GM23248 (cell line): Measurements from ENCODE around the gene STIL. TPM values are rescaled to one million over a fixed set of nuclear protein-coding genes. Genes with fewer than 3 reads are reported as not detected.

ENCODE experiments used
- DNase-seq: peaks from one replicate; pipeline ENCODE4 v3.0.0-alpha.2; 2015
- H2AFZ ChIP-seq: fragments of 200-600 bp; sonication (generic); 2 replicates; pipeline ENCODE4 v1.6.1; 2016; ENCODE audit warnings: antibody characterized with exemption
- H3F3A ChIP-seq: fragments of 200-600 bp; sonication (generic); 2 replicates; pipeline ENCODE4 v1.6.1; 2016; ENCODE audit warnings: mild to moderate bottlenecking, antibody characterized with exemption, mixed run types; ENCODE audit not compliant: insufficient read depth
- H3K27ac ChIP-seq: fragments of 200-600 bp; sonication (generic); 2 replicates; pipeline ENCODE4 v1.5.1; 2016; ENCODE audit warnings: mild to moderate bottlenecking
- H3K27me3 ChIP-seq: fragments of 200-600 bp; sonication (generic); replicated peaks from 2 replicates; pipeline ENCODE4 v1.6.1; 2016; ENCODE audit warnings: mild to moderate bottlenecking; ENCODE audit not compliant: insufficient read depth
- H3K36me3 ChIP-seq: fragments of 200-600 bp; sonication (generic); 2 replicates; pipeline ENCODE4 v1.6.1; 2016; ENCODE audit warnings: low read depth, mild to moderate bottlenecking
- H3K4me1 ChIP-seq: fragments of 200-600 bp; sonication (generic); 2 replicates; pipeline ENCODE4 v1.6.1; 2016; ENCODE audit warnings: mild to moderate bottlenecking; ENCODE audit not compliant: insufficient read depth
- H3K4me2 ChIP-seq: fragments of 200-600 bp; sonication (generic); one replicate; pipeline ENCODE4 v1.6.1; 2016; ENCODE audit warnings: mild to moderate bottlenecking; ENCODE audit not compliant: unreplicated experiment
- H3K4me3 ChIP-seq: fragments of 200-600 bp; sonication (generic); 2 replicates; pipeline ENCODE4 v1.5.1; 2016; ENCODE audit warnings: mild to moderate bottlenecking
- H3K79me2 ChIP-seq: fragments of 200-600 bp; sonication (generic); 2 replicates; pipeline ENCODE4 v1.6.1; 2016; ENCODE audit warnings: mild to moderate bottlenecking; ENCODE audit not compliant: insufficient read depth
- H3K9ac ChIP-seq: fragments of 200-600 bp; sonication (generic); 2 replicates; pipeline ENCODE4 v1.6.1; 2016; ENCODE audit warnings: mild to moderate bottlenecking
- H3K9me2 ChIP-seq: fragments of 200-600 bp; sonication (generic); 2 replicates; pipeline ENCODE4 v1.6.1; 2016; ENCODE audit warnings: mixed run types, mild to moderate bottlenecking, moderate library complexity; ENCODE audit not compliant: insufficient read depth
- H3K9me3 ChIP-seq: fragments of 200-600 bp; sonication (generic); one replicate; pipeline ENCODE4 v1.6.1; 2017; ENCODE audit warnings: low read depth
- H4K20me1 ChIP-seq: fragments of 200-600 bp; sonication (generic); 2 replicates; pipeline ENCODE4 v1.6.0; 2016; ENCODE audit not compliant: insufficient read depth
- EZH2 ChIP-seq: fragments of 200-600 bp; sonication (generic); IDR thresholded peaks from 2 replicates; pipeline ENCODE4 v1.6.1; 2018; ENCODE audit warnings: antibody characterized with exemption, mild to moderate bottlenecking; ENCODE audit not compliant: insufficient read depth, poor library complexity, severe bottlenecking
- EZH2phosphoT487 ChIP-seq: fragments of 200-600 bp; sonication (generic); IDR thresholded peaks from 2 replicates; pipeline ENCODE4 v1.6.1; 2018; ENCODE audit warnings: antibody characterized with exemption, moderate library complexity, mild to moderate bottlenecking, low read depth; ENCODE audit not compliant: insufficient read depth
- WGBS, 2 experiments: methylation state at CpG; one replicate each; pipeline ENCODE4 v1.1.6; 2015 to 2017; ENCODE audit warnings: low lambda C conversion rate in 2 of 2, low coverage in 1 of 2; ENCODE audit errors: missing lambda C conversion rate in 2 of 2; 5-methylcytosine and 5-hydroxymethylcytosine counted together
- in situ Hi-C: fragments of 300-500 bp; cut with MboI; formaldehyde crosslinking; loops from 2 replicates; pipeline ENCODE4 v1.15.0; 2020
- polyA plus RNA-seq: library from polyadenylated mRNA; unstranded; fragments of >200 nt; fragmentation: Nextera tagmentation; extraction: Ambion mirVana; gene quantifications from 2 replicates; pipeline ENCODE4 v1.2.1, GENCODE V29; 2016
- total RNA-seq: library from RNA; depleted of rRNA; stranded (reverse); fragments of >200 nt; shearing (Covaris generic); gene quantifications from 2 replicates; pipeline ENCODE4 v1.2.3, GENCODE V29; 2014

The STIL gene
- total and polyA plus RNA-seq, 2 experiments from 2014 or later: 7.2 to 17.1 TPM

DNA sequence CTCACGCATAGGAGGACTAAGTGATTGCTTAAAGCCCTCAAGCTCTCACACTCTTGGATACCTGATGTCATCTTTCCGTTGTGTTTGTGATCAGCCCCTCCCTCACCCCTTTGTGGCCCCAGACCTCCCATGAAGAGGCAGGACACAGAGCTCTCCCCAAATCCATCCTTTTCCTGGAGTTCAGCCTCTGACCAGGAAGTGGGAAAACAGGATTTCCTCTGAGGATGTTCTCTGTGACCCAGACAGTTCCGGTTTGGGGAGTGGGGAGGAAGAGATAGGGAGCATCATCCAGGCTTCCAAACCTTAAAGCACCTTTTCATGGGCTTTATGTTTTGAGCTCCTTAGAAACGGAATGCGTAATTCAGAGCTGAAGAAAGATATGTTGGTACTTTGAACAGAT is 70.0 kb downstream of the STIL start:
- peaks cover 8% of the 10 kb centered on the region for H3K27me3 ChIP-seq
- no peak overlapping the region for H3K4me2 ChIP-seq
- H3K79me2 ChIP-seq: no peaks in the 10 kb centered on the region
- no peaks in the 10 kb centered on the region for H3K4me1 ChIP-seq
- no peaks in the 10 kb centered on the region for H3K9me3 ChIP-seq
- in situ Hi-C loops: no loop called here
- H4K20me1 ChIP-seq: no peaks in the 10 kb centered on the region
- H3K9ac ChIP-seq: no peak overlapping the region
- no peak for TF ChIP-seq EZH2phosphoT487
- TF ChIP-seq EZH2: no peak
- no peak overlapping the region for H3K27ac ChIP-seq
- WGBS, 2 experiments: 51 to 57% methylated on average over 5 of the region's 5 CpGs
- no peak overlapping the region for H2AFZ ChIP-seq
- no peak for DNase-seq
- no peaks in the 10 kb centered on the region for H3K9me2 ChIP-seq
- H3F3A ChIP-seq: no peaks in the 10 kb centered on the region
- no peaks in the 10 kb centered on the region for H3K36me3 ChIP-seq
- H3K4me3 ChIP-seq: no peak overlapping the region

DNA sequence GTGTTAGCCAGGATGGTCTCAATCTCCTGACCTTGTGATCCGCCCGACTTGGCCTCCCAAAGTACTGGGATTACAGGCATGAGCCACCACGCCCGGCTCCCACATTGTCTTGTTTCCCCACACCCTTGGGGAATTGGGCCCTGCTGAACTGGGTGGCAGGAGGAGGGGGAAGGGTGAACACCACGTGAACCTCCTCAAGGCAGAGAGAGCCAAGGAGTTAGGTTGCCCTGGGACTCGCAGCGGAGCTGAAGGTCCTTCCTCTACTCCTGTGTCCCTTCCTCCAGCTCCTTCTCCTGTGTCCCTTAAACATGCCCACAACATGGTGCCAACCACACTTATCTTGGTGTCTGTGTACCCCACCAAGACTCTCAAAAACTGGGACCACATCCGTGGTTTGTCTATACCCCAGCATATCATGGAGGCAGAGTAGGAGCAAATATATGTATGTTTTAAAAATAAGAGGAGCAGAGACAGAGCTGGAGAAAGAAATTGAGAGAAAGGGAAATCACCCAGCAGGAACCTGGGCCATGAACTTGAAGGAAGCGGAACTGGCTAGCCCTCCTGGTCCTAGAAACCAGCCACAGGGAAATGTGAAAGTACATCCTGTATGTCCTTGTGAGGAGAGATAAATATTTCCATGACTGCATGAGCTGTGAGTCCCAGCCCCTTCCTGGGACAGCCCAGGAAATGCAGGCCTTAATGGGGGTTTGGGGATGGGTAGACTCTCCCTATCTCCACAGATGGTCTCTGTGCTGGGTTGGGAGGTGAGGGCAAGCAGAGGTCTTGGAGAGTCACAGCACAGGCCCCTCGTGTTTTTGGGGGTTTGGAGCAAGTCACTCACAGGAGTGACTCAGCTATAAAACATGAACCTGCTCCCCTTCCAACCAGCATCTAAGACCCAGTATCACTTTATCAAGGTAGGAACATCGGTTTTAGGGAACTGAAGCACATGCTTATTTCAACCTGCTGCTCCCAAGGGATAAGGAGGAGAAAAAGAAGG is 72.5 kb downstream of the STIL start:
- no peak overlapping the region for H3K4me3 ChIP-seq
- no peak overlapping the region for H2AFZ ChIP-seq
- no peaks in the 10 kb centered on the region for H4K20me1 ChIP-seq
- H3K79me2 ChIP-seq: no peaks in the 10 kb centered on the region
- H3K9ac ChIP-seq: no peak overlapping the region
- H3K9me2 ChIP-seq: no peaks in the 10 kb centered on the region
- no peak overlapping the region for H3K27ac ChIP-seq
- in situ Hi-C loops: no loop called here
- peaks cover 12% of the 10 kb centered on the region for H3K27me3 ChIP-seq
- H3K36me3 ChIP-seq: no peaks in the 10 kb centered on the region
- TF ChIP-seq EZH2phosphoT487: no peak
- no peak for TF ChIP-seq EZH2
- no peak overlapping the region for H3K4me2 ChIP-seq
- 53 to 60% methylated on average over 10 to 11 of the region's 11 CpGs for WGBS, 2 experiments
- DNase-seq: no peak
- no peaks in the 10 kb centered on the region for H3K4me1 ChIP-seq
- H3K9me3 ChIP-seq: no peaks in the 10 kb centered on the region
- H3F3A ChIP-seq: no peaks in the 10 kb centered on the region

DNA sequence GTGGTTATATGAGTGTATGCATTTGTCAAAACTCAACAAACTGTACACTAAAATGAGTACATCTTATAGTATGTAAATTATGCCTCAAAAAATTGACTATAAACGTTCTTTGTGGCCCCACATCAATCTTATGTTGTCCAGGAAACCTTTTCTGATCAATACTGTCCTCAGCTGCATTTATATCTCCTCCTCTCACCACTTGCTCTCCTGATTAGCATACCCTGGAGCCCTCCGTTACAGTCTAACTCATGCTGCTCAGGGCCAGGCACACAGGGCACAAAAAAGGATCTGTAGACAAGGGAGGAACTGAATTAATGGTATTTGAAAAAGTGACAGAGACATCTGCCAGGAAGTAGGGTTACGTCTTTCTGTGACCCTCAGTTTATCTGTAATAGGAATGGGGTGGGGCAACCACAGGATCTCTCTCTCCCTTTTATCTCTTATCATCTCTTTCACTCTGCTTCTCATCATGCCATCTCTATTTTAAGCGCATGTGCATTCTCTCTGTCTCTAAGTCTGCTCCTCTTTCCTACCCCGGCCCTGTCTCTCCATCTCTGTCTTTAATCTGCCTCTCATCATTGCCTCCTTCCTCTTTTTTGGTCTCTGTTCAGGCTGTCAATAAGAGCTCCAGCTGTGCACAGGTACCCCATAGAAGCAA is 74.9 kb downstream of the STIL start:
- Histone ChIP-seq H3K36me3 (no peaks in the 10 kb centered on the region), H4K20me1 (no peaks in the 10 kb centered on the region), H3K27ac (no peak overlapping the region), H3K4me3 (no peak overlapping the region), H3K27me3 (peaks cover 10% of the 10 kb centered on the region; the same call in 1 of the 2 replicates), H3K4me2 (no peak overlapping the region), H3F3A (no peaks in the 10 kb centered on the region), H3K79me2 (no peaks in the 10 kb centered on the region), H2AFZ (no peak overlapping the region), H3K9me3 (no peaks in the 10 kb centered on the region), H3K9me2 (no peaks in the 10 kb centered on the region), H3K9ac (no peak overlapping the region), H3K4me1 (no peaks in the 10 kb centered on the region)
- 50 to 58% methylated on average over 5 of the region's 5 CpGs for WGBS, 2 experiments
- TF ChIP-seq EZH2 (no peak), EZH2phosphoT487 (no peak)
- in situ Hi-C loops: no loop called here
- no peak for DNase-seq

DNA sequence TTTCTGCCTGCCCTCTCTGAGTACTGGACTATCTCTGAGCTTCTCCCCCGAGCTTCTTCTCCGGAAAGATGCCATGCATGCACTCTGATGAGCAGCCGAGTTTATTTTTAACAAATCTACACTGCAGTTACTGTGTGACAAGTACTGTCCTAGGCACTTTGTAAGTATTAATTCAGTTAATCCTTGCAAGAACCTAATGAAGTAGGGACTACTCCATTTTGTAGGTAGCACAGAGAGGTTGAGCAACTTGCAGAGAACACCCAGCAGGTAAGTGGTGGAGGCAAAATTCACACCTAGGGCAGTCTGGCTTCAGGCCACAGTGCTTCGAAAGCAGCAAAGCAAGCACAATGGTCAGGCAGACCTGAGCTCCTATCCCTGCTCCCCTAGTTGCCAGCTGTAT is 78.1 kb downstream of the STIL start:
- H3K4me3 ChIP-seq: no peak overlapping the region
- H3K36me3 ChIP-seq: no peaks in the 10 kb centered on the region
- no peak overlapping the region for H3K4me2 ChIP-seq
- H4K20me1 ChIP-seq: no peaks in the 10 kb centered on the region
- H3F3A ChIP-seq: no peaks in the 10 kb centered on the region
- H3K79me2 ChIP-seq: no peaks in the 10 kb centered on the region
- in situ Hi-C loops: no loop called here
- no peak for TF ChIP-seq EZH2
- no peak for TF ChIP-seq EZH2phosphoT487
- H3K9me3 ChIP-seq: no peaks in the 10 kb centered on the region
- H3K9me2 ChIP-seq: no peaks in the 10 kb centered on the region
- H3K27ac ChIP-seq: no peak overlapping the region
- no peaks in the 10 kb centered on the region for H3K4me1 ChIP-seq
- DNase-seq: no peak
- H2AFZ ChIP-seq: no peak overlapping the region
- WGBS, 2 experiments: 77 to 88% methylated on average over 4 of the region's 4 CpGs
- no peak overlapping the region for H3K9ac ChIP-seq
- peaks cover 40% of the 10 kb centered on the region for H3K27me3 ChIP-seq
